ENCODE results near the gene CCS.

CCS gene

DNA sequence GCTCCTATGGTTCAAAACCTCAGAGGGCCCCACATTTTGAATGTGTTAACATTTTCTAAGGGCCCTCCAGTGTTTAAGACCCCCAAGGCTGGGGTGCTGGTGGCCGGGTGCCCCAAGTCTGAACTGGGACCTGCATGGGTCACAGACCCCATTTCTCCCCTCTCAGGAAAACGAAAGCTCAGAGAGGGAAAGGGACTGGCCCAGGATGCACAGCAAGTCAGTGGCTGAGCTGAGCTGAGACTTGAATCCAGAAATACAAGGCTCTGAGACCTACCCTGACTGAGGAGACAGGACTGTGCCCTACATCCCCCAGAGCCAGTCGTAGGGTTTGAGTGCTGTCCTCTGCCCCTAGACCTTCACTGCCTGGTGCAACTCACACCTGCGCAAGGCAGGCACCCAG, 42.1 kb upstream of the CCS start:
- Histone ChIP-seq H3K27me3 (peaks cover 32% of the 10 kb centered on the region), H3K27ac (no peak overlapping the region), H3K36me3 (no peaks in the 10 kb centered on the region), H3K9me3 (no peaks in the 10 kb centered on the region), H3K4me1 (ENCODE audit: control insufficient read depth in 1 of 2, insufficient read depth in 1 of 2, low read depth in 1 of 2, low read length in 1 of 2) (peaks cover 6 to 9% of the 10 kb centered on the region in 2 experiments), H3K4me3 (ENCODE audit: low read depth in 1 of 2, low read length in 1 of 2) (no peak overlapping the region)
- no peak for TF ChIP-seq CTCF (IDR thresholded peaks at IDR 0.05)

DNA sequence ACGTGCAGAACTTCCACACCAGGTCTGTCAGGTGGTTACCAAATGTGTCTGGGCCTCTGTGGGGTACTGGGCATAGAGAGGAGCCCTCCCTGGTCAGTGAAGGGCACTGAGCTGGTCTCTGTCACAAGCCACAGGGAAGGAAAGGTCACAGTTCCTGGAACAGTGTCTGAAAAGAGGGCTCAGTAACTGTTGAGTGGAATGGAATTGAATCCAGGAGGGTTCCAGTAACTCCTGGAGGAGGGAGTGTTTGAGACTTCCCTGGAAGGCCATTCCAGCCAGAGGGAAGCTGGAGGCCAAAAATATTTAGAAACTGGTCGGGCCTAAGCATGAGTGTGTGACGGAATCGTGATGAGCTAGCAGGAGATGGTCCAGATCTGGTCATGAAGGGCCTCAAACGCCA, 38.4 kb upstream of the CCS start:
- Histone ChIP-seq H3K9me3 (no peaks in the 10 kb centered on the region), H3K36me3 (no peaks in the 10 kb centered on the region), H3K4me1 (ENCODE audit: control insufficient read depth in 1 of 2, insufficient read depth in 1 of 2, low read depth in 1 of 2, low read length in 1 of 2) (no peaks in the 10 kb centered on the region), H3K27ac (no peak overlapping the region), H3K4me3 (ENCODE audit: low read depth in 1 of 2, low read length in 1 of 2) (no peak overlapping the region), H3K27me3 (peaks cover 29% of the 10 kb centered on the region)
- TF ChIP-seq CTCF (IDR thresholded peaks at IDR 0.05): no peak

- Histone ChIP-seq H3K4me3 (ENCODE audit: low read depth in 1 of 2, low read length in 1 of 2) (no peak overlapping the region), H3K36me3 (no peaks in the 10 kb centered on the region), H3K27me3 (peaks cover 37% of the 10 kb centered on the region), H3K9me3 (no peaks in the 10 kb centered on the region), H3K4me1 (ENCODE audit: control insufficient read depth in 1 of 2, insufficient read depth in 1 of 2, low read depth in 1 of 2, low read length in 1 of 2) (no peaks in the 10 kb centered on the region), H3K27ac (no peak overlapping the region)
- no peak for TF ChIP-seq CTCF (IDR thresholded peaks at IDR 0.05)
Measured at GRCh38 chr11:66555416-66555815, 37.6 kb upstream of the CCS start.

- Histone ChIP-seq H3K36me3 (no peaks in the 10 kb centered on the region), H3K27ac (no peak overlapping the region), H3K27me3 (peaks cover 43% of the 10 kb centered on the region), H3K4me1 (ENCODE audit: control insufficient read depth in 1 of 2, insufficient read depth in 1 of 2, low read depth in 1 of 2, low read length in 1 of 2) (no peaks in the 10 kb centered on the region), H3K4me3 (ENCODE audit: low read depth in 1 of 2, low read length in 1 of 2) (no peak overlapping the region), H3K9me3 (no peaks in the 10 kb centered on the region)
- TF ChIP-seq CTCF (IDR thresholded peaks at IDR 0.05): no peak
Measured at GRCh38 chr11:66556086-66556485, 36.9 kb upstream of the CCS start.

- H3K36me3 ChIP-seq: no peaks in the 10 kb centered on the region
- no peak overlapping the region for H3K27ac ChIP-seq
- peaks cover 49% of the 10 kb centered on the region for H3K27me3 ChIP-seq
- no peak overlapping the region for H3K4me3 ChIP-seq (ENCODE audit: low read depth in 1 of 2, low read length in 1 of 2)
- H3K4me1 ChIP-seq (ENCODE audit: control insufficient read depth in 1 of 2, insufficient read depth in 1 of 2, low read depth in 1 of 2, low read length in 1 of 2): no peaks in the 10 kb centered on the region
- TF ChIP-seq CTCF (IDR thresholded peaks at IDR 0.05): no peak
- H3K9me3 ChIP-seq: no peaks in the 10 kb centered on the region
Measured at GRCh38 chr11:66557733-66558326, 35.2 kb upstream of the CCS start.

All from neutrophil (primary cell).